Endodermal cell (in vitro differentiated cells): ENCODE results near the gene ERAP2. TPM values are rescaled to one million over a fixed set of nuclear protein-coding genes. Genes with fewer than 3 reads are reported as not detected.

Source experiments
- DNase-seq: peaks from one replicate; pipeline ENCODE4 v3.0.0-alpha.2; 2017
- H3K27ac ChIP-seq: 2 replicates; pipeline ENCODE4 v1.5.1; 2013; ENCODE audit warnings: mild to moderate bottlenecking, low read depth, low read length, moderate library complexity
- H3K27me3 ChIP-seq: 2 replicates; pipeline ENCODE4 v1.6.1; 2013; ENCODE audit warnings: mild to moderate bottlenecking, low read length, moderate library complexity; ENCODE audit not compliant: insufficient read depth, control insufficient read depth, poor library complexity, severe bottlenecking
- H3K36me3 ChIP-seq: 2 replicates; pipeline ENCODE4 v1.7.0; 2013; ENCODE audit warnings: mild to moderate bottlenecking, low read length, moderate library complexity; ENCODE audit not compliant: control insufficient read depth, insufficient read depth
- H3K4me1 ChIP-seq: one replicate; pipeline ENCODE4 v1.7.0; 2013; ENCODE audit warnings: low read length; ENCODE audit not compliant: control insufficient read depth, insufficient read depth
- H3K4me3 ChIP-seq: 2 replicates; pipeline ENCODE4 v1.5.1; 2013; ENCODE audit warnings: mild to moderate bottlenecking, low read length, moderate library complexity
- H3K9ac ChIP-seq: 2 replicates; pipeline ENCODE4 v1.6.1; 2013; ENCODE audit warnings: mild to moderate bottlenecking, low read length, moderate library complexity; ENCODE audit not compliant: poor library complexity, severe bottlenecking; ENCODE audit errors: extremely low read depth
- H3K9me3 ChIP-seq: 2 replicates; pipeline ENCODE4 v1.6.1; 2013; ENCODE audit warnings: mild to moderate bottlenecking, low read length, moderate library complexity; ENCODE audit not compliant: control insufficient read depth
- H3K27ac Mint-ChIP-seq: 2 replicates; pipeline ENCODE4 v1.8.0; 2020; ENCODE audit warnings: mixed read lengths
- H3K27me3 Mint-ChIP-seq: 2 replicates; pipeline ENCODE4 v1.8.0; 2021; ENCODE audit warnings: mild to moderate bottlenecking, mixed read lengths; ENCODE audit not compliant: insufficient read depth
- H3K36me3 Mint-ChIP-seq: 2 replicates; pipeline ENCODE4 v1.8.0; 2020; ENCODE audit warnings: low read depth, mixed read lengths
- H3K4me1 Mint-ChIP-seq: 2 replicates; pipeline ENCODE4 v1.8.0; 2020; ENCODE audit warnings: mixed read lengths
- H3K4me3 Mint-ChIP-seq: 2 replicates; pipeline ENCODE4 v1.8.0; 2020; ENCODE audit warnings: mild to moderate bottlenecking, moderate library complexity, mixed read lengths
- H3K9me3 Mint-ChIP-seq: 2 replicates; pipeline ENCODE4 v1.8.0; 2020; ENCODE audit warnings: mild to moderate bottlenecking, mixed read lengths
- WGBS, 2 experiments: methylation state at CpG; one replicate each; pipeline versions ENCODE4 v1.1.5 to v1.1.7; 2013; ENCODE audit warnings: missing lambda C conversion rate in 2 of 2, mixed read lengths in 1 of 2; ENCODE audit not compliant: insufficient coverage in 1 of 2, insufficient read length in 1 of 2; 5-methylcytosine and 5-hydroxymethylcytosine counted together
- total RNA-seq, 2 donors: library from RNA; stranded (reverse); fragmentation: NEBNext Ultra II Directional in 1 of 2; extraction: Animal tissue kit (Norgen Biotek cat#: 25700) in 1 of 2; gene quantifications; 2 replicates in 1 of 2; 3 replicates in 1 of 2; pipeline ENCODE4 v1.2.1, GENCODE V29; 2021
- TF ChIP-seq, protein P1 (sequence below): fragments of 200-600 bp; sonication (generic); conservative IDR thresholded peaks from 2 replicates; pipeline ENCODE4 v1.5.0; 2021; ENCODE audit warnings: antibody characterized with exemption, mild to moderate bottlenecking

ERAP2 gene
- total RNA-seq, 2 donors from 2014 or later: not detected

DNA sequence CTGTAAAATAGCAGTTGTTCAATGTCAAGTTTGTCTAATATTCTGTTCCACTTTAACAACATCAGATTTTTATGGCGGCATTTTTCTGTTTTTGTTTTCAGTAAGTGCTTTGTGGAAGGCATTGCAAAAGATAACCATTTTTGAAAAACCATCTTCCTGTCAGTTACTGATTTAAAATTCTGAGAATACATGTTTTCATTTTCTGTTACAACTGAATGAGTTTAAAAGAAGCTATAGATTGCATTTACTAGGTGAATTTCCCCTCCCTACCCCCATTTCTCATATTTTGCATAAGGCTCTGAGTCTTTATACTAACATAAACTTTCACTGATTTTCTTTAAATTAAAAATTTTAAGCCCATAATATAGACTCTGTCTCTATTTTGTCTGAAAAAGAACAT is 4.6 kb upstream of the ERAP2 start:
- Histone ChIP-seq H3K27me3 (no peaks in the 10 kb centered on the region), H3K27ac (no peak overlapping the region), H3K4me3 (no peak overlapping the region), H3K9me3 (no peaks in the 10 kb centered on the region), H3K9ac (no peak overlapping the region), H3K36me3 (no peaks in the 10 kb centered on the region), H3K4me1 (peaks cover 13% of the 10 kb centered on the region)
- no peaks in the 10 kb centered on the region for H3K9me3 Mint-ChIP-seq
- H3K4me1 Mint-ChIP-seq: peaks cover 33% of the 10 kb centered on the region
- TF ChIP-seq, protein P1, sequence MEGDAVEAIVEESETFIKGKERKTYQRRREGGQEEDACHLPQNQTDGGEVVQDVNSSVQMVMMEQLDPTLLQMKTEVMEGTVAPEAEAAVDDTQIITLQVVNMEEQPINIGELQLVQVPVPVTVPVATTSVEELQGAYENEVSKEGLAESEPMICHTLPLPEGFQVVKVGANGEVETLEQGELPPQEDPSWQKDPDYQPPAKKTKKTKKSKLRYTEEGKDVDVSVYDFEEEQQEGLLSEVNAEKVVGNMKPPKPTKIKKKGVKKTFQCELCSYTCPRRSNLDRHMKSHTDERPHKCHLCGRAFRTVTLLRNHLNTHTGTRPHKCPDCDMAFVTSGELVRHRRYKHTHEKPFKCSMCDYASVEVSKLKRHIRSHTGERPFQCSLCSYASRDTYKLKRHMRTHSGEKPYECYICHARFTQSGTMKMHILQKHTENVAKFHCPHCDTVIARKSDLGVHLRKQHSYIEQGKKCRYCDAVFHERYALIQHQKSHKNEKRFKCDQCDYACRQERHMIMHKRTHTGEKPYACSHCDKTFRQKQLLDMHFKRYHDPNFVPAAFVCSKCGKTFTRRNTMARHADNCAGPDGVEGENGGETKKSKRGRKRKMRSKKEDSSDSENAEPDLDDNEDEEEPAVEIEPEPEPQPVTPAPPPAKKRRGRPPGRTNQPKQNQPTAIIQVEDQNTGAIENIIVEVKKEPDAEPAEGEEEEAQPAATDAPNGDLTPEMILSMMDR: no peak
- H3K4me3 Mint-ChIP-seq: no peak overlapping the region
- H3K27ac Mint-ChIP-seq: no peak overlapping the region
- H3K36me3 Mint-ChIP-seq: no peaks in the 10 kb centered on the region
- DNase-seq: no peak
- H3K27me3 Mint-ChIP-seq: no peaks in the 10 kb centered on the region
- 100% methylated on average over 1 of the region's 1 CpG; no CpG with 5 or more reads in 1 of the 2 experiments for WGBS, 2 experiments

DNA sequence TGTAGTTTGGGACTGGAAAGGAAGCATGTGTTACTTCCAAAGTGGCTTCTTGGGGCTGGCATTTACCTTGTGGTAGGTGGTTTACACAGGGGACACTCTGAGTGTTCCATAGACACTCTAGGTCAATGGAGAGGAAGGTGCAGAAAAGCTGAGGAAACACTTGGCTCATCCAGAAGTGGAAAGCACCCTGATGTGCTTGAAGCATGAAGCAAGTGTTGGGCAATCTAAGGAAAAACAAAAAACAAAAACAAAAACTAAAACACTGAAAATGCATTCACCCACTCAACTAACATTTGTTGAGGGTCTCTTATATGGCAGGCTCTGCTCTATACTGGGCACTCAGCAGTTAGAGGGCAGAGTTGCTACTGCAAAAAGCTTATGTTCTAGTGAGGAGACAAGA is 2.9 kb upstream of the ERAP2 start:
- H3K36me3 Mint-ChIP-seq: no peaks in the 10 kb centered on the region
- Histone ChIP-seq H3K36me3 (no peaks in the 10 kb centered on the region), H3K27ac (no peak overlapping the region), H3K4me3 (no peak overlapping the region), H3K9me3 (no peaks in the 10 kb centered on the region), H3K27me3 (no peaks in the 10 kb centered on the region), H3K9ac (no peak overlapping the region), H3K4me1 (peaks cover 13% of the 10 kb centered on the region)
- TF ChIP-seq, protein P1: no peak
- DNase-seq: no peak
- H3K4me1 Mint-ChIP-seq: peaks cover 33% of the 10 kb centered on the region
- H3K27me3 Mint-ChIP-seq: no peaks in the 10 kb centered on the region
- no peak overlapping the region for H3K27ac Mint-ChIP-seq
- no peak overlapping the region for H3K4me3 Mint-ChIP-seq
- no peaks in the 10 kb centered on the region for H3K9me3 Mint-ChIP-seq

DNA sequence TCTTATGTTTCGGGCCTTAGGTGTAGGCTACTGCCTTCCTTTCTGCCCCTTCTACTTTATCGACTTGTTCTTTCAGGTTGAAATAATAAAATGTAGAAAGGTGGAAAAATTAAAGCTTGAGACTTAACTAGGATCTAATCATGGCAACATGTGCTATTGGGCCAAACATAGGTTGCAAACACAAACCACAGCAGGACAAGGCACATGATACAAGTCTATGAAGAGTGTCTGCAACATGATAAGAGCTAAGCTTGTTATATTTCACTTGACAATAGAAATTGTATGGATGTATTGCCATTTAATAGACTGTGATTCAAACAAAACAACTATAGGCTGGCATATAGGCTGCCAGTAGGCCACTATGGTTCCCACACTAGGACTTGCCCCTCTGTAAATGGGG is 1.7 kb upstream of the ERAP2 start:
- peaks cover 29% of the 10 kb centered on the region for H3K4me1 Mint-ChIP-seq
- TF ChIP-seq, protein P1: no peak
- Histone ChIP-seq H3K27ac (no peak overlapping the region), H3K9ac (no peak overlapping the region), H3K27me3 (no peaks in the 10 kb centered on the region), H3K4me1 (peaks cover 13% of the 10 kb centered on the region), H3K9me3 (no peaks in the 10 kb centered on the region), H3K4me3 (no peak overlapping the region), H3K36me3 (no peaks in the 10 kb centered on the region)
- 92% methylated on average over 2 of the region's 2 CpGs; no CpG with 5 or more reads in 1 of the 2 experiments for whole genome bisulfite sequencing, 2 experiments
- H3K36me3 Mint-ChIP-seq: no peaks in the 10 kb centered on the region
- H3K4me3 Mint-ChIP-seq: no peak overlapping the region
- H3K9me3 Mint-ChIP-seq: no peaks in the 10 kb centered on the region
- no peaks in the 10 kb centered on the region for H3K27me3 Mint-ChIP-seq
- DNase-seq: no peak
- no peak overlapping the region for H3K27ac Mint-ChIP-seq
